Smooth muscle cell of the brain vasculature (primary cell): ENCODE data around the gene IKZF1.

ENCODE experiments used
- DNase-seq: peaks from one replicate; pipeline ENCODE4 v3.0.0-alpha.2; 2012; ENCODE audit warnings: low read depth, low spot score

IKZF1 gene

GRCh38 chr7:50371551-50372021 is 67.1 kb downstream of the IKZF1 start:
- no peak for DNase-seq

GRCh38 chr7:50372923-50373322 is 68.4 kb downstream of the IKZF1 start:
- DNase-seq: no peak

- no peak for DNase-seq
These were observed 71.7 kb downstream of the IKZF1 start for GRCh38 chr7:50376056-50376820.

GRCh38 chr7:50377356-50377755 is 72.8 kb downstream of the IKZF1 start:
- DNase-seq: no peak

GRCh38 chr7:50379082-50379481 is 74.6 kb downstream of the IKZF1 start:
- no peak for DNase-seq

GRCh38 chr7:50379539-50379938 is 75.0 kb downstream of the IKZF1 start:
- no peak for DNase-seq

GRCh38 chr7:50382455-50382854 is 77.9 kb downstream of the IKZF1 start:
- no peak for DNase-seq

GRCh38 chr7:50387351-50387750 is 82.8 kb downstream of the IKZF1 start:
- no peak for DNase-seq

- no peak for DNase-seq
These were observed 85.4 kb downstream of the IKZF1 start for GRCh38 chr7:50389961-50390360.

- no peak for DNase-seq
These were observed 86.9 kb downstream of the IKZF1 start for GRCh38 chr7:50391386-50391785.

GRCh38 chr7:50393076-50393475 is 88.6 kb downstream of the IKZF1 start:
- no peak for DNase-seq

- no peak for DNase-seq
These were observed 89.2 kb downstream of the IKZF1 start for GRCh38 chr7:50393547-50394252.

- no peak for DNase-seq
These were observed 89.8 kb downstream of the IKZF1 start for GRCh38 chr7:50394315-50394714.

GRCh38 chr7:50396856-50397255 is 92.3 kb downstream of the IKZF1 start:
- DNase-seq: no peak

- no peak for DNase-seq
These were observed 92.9 kb downstream of the IKZF1 start for GRCh38 chr7:50397320-50397970.

- no peak for DNase-seq
These were observed 93.4 kb downstream of the IKZF1 start for GRCh38 chr7:50397971-50398324.

- no peak for DNase-seq
These were observed 94.7 kb downstream of the IKZF1 start for GRCh38 chr7:50399206-50399605.

- DNase-seq: no peak
These were observed 95.1 kb downstream of the IKZF1 start for GRCh38 chr7:50399635-50400034.

- DNase-seq: no peak
These were observed 95.6 kb downstream of the IKZF1 start for GRCh38 chr7:50400114-50400513.

GRCh38 chr7:50404392-50404791 is 99.9 kb downstream of the IKZF1 start:
- no peak for DNase-seq

- DNase-seq: no peak
These were observed 100.7 kb downstream of the IKZF1 start for GRCh38 chr7:50405221-50405620.

GRCh38 chr7:50406935-50407334 is 102.4 kb downstream of the IKZF1 start:
- no peak for DNase-seq
